AG04449 (cell line): ENCODE data around the gene C11orf91.

ENCODE experiments used
- CTCF ChIA-PET: fragments of 350-600 bp; formaldehyde crosslinking; extraction: SDS; loops from one replicate; lab custom pipeline; 2021; ENCODE audit warnings: antibody characterized with exemption; lab: Yijun Ruan, JAX
- POLR2A ChIA-PET: fragments of 400-600, 350-600 bp; formaldehyde crosslinking; extraction: SDS; loops from one replicate; lab custom pipeline; 2020; ENCODE audit warnings: antibody characterized with exemption, inconsistent platforms; lab: Yijun Ruan, JAX
- DNase-seq: peaks from one replicate; pipeline ENCODE4 v3.0.0-alpha.2; 2010; ENCODE audit warnings: low read depth, low spot score
- H3K4me3 ChIP-seq: 2 replicates; pipeline ENCODE4 v1.5.1; 2011; ENCODE audit warnings: low read depth, mild to moderate bottlenecking, control low read depth, low read length
- CTCF ChIP-seq: IDR thresholded peaks from one replicate; pipeline ENCODE4 v1.5.1; 2011; ENCODE audit warnings: mild to moderate bottlenecking, moderate library complexity, low read length, control low read depth, inconsistent platforms; ENCODE audit not compliant: insufficient read depth; ENCODE audit errors: missing control alignments

The C11orf91 gene

GRCh38 chr11:33692013-33692504, 8.6 kb downstream of the C11orf91 start:
- DNase-seq, result peak; percentile 88
- ChIA-PET POLR2A (interaction anchor here (0.5 to 3.5 kb wide), 9 partner anchors 9 to 338 kb away, joined by 3 to 31 read pairs (median 4); partner anchors contain the start of genes C11orf91 and CD59), CTCF (interaction anchor here (1.0 to 12.5 kb wide), 11 partner anchors 11 to 329 kb away, joined by 3 to 396 read pairs (median 7); partner anchors contain the start of gene CD59)
- peak overlapping the region; percentile 38 for H3K4me3 ChIP-seq
- no peak for TF ChIP-seq CTCF

GRCh38 chr11:33691066-33691864, 9.4 kb downstream of the C11orf91 start:
- CTCF ChIA-PET, result interaction anchor here (0.9 to 12.5 kb wide), 12 partner anchors 12 to 525 kb away, joined by 3 to 396 read pairs (median 16); no protein-coding TSS in a partner anchor
- POLR2A ChIA-PET, result interaction anchor here (0.5 to 3.5 kb wide), 11 partner anchors 9 to 337 kb away, joined by 3 to 31 read pairs (median 5); partner anchors contain the start of genes C11orf91 and CD59
- no peak overlapping the region for H3K4me3 ChIP-seq
- DNase-seq, result no peak
- no peak for TF ChIP-seq CTCF

- TF ChIP-seq CTCF, result no peak
- CTCF ChIA-PET, result interaction anchor here (0.8 to 12.5 kb wide), 17 partner anchors 12 to 524 kb away, joined by 3 to 396 read pairs (median 9); no protein-coding TSS in a partner anchor
- DNase-seq, result peak; percentile 98
- POLR2A ChIA-PET, result interaction anchor here (0.6 to 3.5 kb wide), 10 partner anchors 8 to 529 kb away, joined by 3 to 31 read pairs (median 4); partner anchors contain the start of genes C11orf91, CD59 and CSTF3
- no peak overlapping the region for H3K4me3 ChIP-seq
Observed at GRCh38 chr11:33690290-33691065, 10.1 kb downstream of the C11orf91 start.

- CTCF ChIA-PET, result interaction anchor here (0.6 to 12.5 kb wide), 21 partner anchors 11 to 528 kb away, joined by 3 to 396 read pairs (median 5); partner anchors contain the start of genes C11orf91 and KIAA1549L
- no peak overlapping the region for H3K4me3 ChIP-seq
- DNase-seq, result no peak
- TF ChIP-seq CTCF, result no peak
- POLR2A ChIA-PET, result interaction anchor here (0.8 to 3.5 kb wide), 7 partner anchors 11 to 528 kb away, joined by 3 to 31 read pairs (median 3); partner anchors contain the start of genes C11orf91, CD59 and CSTF3
Observed at GRCh38 chr11:33689501-33689900, 11.1 kb downstream of the C11orf91 start.

GRCh38 chr11:33689085-33689484, 11.5 kb downstream of the C11orf91 start:
- POLR2A ChIA-PET, result interaction anchor here (1.1 to 1.9 kb wide), 2 partner anchors 225 to 317 kb away, joined by 3 to 5 read pairs; no protein-coding TSS in a partner anchor
- CTCF ChIA-PET, result interaction anchor here (0.6 to 12.5 kb wide), 22 partner anchors 11 to 527 kb away, joined by 3 to 396 read pairs (median 6); partner anchors contain the start of genes C11orf91 and KIAA1549L
- no peak for DNase-seq
- no peak for TF ChIP-seq CTCF
- H3K4me3 ChIP-seq, result no peak overlapping the region
